ENCODE results near the gene ZBTB7C.
"Not testable (repeated sequence)": the region's sequence is repeated elsewhere in the genome, so short reads cannot be mapped to it uniquely, and the experiment has no call there.

ZBTB7C gene

DNA sequence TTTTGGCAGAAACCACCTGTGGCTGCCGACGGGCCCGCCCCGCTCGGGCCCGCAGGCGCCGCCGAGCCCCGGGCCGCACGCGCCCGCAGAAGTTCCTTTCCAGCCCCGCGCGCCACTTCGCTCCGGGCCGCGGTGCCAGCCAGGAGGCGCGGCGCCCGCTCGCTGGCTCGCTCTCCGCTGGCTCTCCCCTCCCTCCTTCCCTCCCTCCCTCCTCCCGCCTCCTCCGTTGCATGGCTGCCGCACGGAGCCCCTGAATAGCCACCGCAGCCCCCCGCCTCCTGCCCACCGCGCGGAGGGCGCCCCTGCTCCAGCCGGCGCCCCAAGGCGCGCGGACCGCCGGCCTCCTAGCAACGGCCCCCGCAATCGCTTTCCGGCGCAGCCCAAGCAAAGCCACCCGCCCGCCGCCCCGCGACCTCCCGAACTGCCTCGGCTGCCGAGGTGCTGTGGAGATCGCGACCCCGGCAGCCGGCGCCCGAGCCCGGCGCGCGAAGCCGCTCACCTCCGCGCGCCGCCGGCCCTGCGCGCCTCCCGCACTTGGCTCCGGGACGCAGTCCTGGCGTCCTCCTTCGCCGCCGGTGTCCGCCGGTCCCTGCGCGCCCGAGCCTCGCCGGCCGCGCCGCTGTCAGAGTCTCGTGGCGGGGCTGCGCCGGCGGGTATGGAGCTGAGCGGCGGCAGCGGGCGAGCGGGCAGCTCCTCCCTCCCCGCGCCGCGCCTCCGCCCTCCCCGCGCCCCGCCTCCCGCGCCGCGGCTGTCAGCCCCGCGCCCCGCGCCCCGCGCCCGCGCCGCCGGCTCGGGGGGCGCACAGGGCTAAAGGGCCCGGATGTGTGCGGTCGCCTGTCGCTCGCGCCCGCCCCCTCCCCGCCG lies at the start of gene ZBTB7C:
TSS of gene ZBTB7C (minus strand) at position 657 of the 864 bp plus-strand sequence.
- no peak for DNase-seq

DNA sequence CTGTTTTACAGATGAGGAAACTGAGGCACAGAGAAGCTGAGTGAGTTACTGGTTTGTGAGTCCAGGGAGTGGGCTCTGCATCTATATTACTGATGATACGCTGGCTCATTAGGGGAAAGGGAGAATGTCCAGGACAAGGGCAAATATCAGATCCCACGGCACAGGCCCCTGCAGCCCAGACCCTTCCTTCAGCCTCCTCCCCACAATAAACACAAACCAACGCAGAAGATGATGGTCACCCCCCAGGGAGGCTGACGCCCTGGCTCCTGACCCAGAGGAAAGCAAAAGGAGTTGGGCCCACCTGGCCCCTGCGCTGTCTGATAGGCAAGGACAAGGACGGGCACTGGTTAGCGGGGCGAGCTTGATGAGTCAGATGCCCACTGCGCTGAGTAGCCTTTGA lies 47.7 kb upstream of the ZBTB7C start:
- no peak for DNase-seq

DNA sequence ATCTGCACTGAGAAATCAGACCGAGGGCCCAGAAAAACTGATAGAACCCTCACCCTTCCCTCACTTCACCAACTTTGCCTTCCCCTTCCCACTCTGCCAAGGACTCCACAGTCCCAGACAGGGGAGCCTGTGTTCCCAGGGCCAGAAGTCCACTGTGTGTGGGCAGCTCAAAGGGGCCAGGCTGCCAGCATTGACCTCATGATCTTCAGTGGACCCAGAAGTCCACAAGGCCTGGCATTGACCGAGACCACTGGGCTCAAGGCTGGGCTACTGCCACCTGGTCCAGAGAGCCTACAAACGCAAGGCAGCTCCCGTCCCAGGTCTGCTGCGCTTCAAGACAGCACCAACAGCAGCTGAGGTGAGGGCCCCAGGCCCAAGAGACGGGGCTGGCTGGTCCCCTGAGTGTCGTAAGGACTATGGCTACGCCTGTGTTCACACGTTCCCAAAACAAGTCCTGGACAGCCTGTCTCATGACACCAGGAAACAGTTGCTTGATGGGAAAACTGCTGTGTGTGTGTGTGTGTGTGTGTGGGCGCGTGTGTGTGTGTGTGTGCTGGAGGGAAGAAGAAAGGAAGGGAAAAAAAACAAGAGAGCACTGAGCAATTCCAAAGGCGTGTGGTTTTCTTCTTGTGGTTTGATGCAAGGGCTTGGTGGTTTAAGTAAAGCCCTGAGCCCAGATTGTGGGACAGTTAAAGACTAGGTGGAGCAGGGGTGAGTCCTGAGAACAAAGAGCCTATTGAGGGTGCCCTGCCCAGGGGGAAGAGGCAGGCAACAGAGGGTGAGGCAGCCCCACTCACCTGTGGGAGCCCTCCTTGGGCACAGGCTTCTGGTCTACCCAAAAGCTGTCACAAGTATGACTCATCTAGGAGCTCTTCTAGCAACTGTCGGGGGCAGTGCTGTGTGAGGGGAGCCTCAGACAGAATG lies 46.6 kb upstream of the ZBTB7C start:
- DNase-seq, result peak; percentile 96

DNA sequence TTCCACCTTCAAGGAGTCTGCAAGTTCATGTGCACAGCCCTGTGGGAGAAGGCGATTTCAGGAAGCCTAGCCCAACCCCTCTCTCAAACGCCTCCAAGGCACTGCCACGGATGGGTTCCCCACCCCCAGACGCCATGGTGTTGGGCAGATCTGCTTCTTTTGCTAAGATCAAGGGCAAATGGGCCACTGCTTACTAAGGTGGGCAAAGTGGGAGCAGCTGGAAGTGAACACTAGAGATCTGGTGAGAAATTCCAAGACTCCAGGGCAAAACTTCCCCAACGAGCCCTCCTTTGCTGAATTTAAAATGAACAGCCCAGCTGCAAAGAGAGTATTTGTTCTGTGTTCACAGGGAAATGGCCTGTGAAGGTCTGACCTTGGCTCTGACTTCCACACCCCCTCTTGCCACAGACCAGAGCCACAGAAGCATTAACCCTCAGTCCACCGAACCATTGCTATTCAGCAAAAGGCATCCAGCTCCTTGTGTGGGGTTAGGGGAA lies 45.1 kb upstream of the ZBTB7C start:
- DNase-seq, result no peak

DNA sequence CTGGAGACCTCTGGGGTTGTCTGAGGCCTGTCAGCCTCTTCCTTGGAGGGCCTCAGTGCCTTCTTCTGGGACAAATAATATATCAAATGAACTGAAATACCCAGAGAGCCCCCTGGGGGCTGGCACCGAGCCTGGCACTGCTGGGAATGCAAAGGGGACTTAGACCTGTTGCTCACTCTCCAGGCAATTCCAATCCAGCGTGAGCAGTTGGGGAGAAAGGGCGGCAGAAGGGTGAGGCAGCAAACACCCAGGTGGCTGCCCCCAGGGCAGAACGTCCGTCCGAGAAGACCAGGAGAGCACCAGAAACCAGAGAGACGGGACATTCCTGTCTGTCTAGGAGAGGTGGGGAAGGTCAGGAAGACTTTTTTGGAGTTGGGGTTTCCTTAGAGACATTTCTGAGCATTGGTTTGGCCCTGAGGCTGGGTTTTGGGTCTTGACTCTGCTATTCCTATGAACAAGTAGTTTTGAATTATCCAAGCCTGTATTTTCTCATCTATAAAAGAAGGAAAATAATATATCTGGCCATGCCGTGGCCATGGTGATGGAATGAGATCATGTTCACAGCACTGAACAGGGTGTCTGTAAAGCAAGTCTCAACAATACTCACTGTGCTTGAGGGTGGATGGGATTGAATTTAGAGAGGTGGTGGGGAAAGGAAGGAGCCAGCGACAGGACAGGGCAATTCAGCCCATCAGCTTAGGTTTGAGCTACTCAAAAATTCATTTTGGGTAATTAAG lies 44.3 kb upstream of the ZBTB7C start:
- no peak for DNase-seq

DNA sequence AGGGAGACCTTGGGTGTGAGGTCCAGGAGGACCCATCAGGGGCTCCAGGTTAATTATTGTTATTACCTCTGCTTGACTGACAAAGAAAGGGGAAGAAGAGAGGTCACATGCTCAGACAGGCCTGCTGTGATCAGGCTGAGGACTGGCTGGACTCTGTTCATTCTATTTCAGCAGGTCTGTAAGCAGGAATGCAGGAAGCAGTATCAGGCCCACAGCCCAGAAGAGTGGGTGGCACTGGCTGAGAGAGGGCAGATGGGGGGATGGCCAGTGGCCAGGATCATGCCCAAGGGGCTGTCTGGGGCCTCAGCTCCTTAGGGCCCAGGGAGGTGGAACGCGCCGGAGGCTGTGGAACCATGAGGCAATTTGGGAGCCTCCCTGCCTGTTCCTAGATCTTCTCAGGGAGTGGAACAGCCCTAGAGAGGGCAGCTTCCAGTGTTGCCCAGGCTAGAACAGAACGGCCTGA lies 43.7 kb upstream of the ZBTB7C start:
- no peak for DNase-seq

DNA sequence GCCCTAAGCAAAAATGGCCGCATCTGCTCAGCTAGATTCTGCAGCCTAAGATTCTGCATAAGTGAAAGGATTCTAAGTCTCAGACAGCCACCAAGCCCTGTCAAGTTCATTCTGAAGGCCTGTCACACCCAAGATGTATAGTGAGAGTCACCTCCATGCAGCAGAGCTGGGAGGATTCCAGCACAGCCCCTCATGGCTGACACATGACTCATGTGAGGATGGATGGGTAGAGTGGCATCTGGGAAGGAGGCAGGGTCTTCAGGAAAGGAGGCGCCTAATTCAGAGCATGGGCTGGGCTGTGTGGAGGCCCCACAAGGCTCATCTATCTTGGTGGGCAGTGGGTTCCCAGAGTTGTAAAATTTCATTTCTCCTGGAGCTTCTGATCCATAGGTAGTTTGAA lies 41.5 kb upstream of the ZBTB7C start:
- no peak for DNase-seq

DNA sequence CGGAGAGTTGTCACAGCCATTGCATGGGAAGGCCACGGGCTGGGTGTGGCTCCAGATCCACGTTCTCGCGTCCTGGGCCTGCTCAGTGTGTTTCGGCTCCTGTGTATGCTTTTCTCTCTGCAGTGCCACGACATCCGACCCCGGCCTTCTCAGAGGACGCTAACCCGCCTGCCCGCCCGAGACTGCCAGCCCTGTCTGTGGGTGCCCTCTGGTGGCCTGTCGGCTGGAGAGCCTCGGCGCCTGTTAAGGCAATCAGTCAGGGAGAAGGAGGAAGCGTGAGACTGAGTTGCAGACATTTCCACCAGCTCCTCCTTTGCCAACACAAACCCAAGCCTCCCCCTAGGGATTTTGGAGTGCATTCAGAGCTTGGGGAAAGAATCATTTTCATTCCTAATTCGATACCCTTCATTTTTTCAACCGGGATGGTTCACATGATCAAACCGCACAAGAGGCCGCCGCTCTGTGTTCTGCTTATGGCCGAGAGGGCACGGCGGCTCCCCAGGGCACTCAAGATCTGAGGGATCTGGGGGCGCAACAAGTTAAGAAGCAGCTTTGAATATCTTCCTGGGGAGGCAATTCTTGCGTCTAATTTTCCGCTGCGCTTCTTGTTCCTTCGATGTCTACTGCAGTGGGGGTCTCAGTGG lies 37.5 kb upstream of the ZBTB7C start:
- peak; percentile 72 for DNase-seq

DNA sequence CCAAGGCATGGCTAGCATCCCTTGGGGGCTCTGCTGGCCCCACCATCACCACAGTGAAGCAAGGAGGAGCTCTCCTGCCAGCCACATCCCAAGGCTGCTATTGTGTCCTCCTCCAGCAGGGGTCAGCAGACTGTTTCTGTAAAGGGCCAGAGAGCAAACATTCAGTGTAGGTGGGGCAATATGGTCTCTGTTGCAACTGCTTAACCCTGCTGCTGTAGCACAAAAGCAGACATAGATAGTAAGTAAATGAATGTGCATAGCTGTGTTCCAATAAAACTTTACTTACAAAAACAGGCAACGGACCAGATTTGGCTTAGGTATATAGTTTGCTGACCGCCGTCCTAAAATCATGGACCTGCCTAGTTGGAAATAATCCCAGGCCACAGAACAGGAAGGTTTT lies 36.4 kb upstream of the ZBTB7C start:
- peak; percentile 78 for DNase-seq

DNA sequence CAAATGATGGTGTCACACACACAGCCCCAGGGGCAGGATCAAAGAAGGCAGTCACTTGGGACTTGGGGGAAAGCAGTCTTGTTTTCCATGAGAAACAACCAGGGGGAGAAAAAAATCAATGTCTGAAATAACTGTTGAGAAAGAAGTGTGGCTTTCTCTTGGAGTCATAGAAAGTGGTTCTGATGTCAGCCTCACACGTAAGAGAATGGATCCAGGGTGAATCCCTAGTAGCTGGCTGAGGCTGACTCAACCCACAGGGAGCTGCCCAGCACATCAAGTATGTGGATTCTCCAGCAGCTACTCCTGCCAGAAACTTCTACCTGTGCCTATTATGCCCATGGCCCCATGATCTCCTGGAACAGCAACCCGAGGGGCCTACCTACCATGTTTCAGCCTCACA lies 33.6 kb upstream of the ZBTB7C start:
- DNase-seq, result no peak

DNA sequence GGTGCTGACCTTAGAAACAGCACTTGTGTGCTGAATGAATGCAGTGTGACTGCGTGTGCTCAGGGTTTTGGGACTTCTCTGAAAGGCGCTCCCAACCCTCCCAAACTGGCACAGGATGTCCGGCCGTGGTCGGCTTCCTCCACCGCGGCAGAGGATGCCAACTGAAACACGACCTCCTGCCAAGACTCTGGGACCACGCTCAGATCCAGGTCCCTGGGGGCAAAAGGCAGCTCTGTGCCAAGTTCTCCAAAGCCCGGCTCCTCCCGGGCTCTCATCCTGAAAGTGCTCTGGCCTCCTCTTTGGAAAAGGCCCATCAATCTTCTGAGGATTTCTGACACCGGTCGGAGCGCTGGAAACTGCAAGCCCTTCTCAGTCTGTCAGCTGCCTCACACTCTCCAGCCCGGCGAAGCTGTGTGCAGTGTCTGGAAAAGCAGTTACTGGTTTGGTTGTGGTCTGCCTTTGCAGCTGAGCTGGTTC lies 32.3 kb upstream of the ZBTB7C start:
- peak; percentile 20 for DNase-seq

DNA sequence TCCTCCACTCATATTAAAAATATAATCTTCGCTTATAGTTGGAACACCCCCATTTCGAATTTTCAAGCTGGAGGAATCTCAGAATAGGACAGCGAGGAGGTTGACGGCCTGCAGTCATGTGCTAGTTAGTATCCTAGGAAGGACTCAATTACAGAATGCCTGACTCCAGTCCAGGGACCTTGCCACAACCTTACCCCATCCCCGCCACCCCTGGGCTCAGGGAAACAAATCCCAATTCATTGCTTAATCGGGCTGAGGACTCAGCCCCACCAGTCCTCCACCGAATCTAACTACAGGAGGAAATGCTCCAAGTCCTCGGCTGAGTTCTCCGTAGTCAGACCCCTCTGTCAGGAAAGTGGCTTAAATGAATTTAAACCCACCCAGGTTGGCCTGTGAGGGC lies 31.7 kb upstream of the ZBTB7C start:
- DNase-seq, result no peak

DNA sequence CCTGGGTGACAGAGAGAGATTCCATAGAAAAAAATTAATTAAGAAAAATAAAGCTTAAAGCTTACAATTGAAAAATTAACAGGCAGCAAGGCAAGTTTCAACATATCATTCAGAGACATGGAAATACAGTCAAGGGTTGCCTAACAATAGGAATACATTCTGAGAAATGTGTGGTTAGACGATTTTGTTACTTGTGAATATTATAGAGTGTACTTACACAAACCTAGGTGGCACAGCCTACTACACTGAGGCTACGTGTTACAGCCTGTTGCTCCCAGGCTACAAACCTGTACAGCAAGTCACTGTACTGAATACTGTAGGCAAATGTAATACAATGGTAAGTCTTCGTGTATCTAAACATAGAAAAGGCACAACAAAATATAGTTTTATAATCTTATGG lies 27.7 kb upstream of the ZBTB7C start:
- DNase-seq, result no peak

DNA sequence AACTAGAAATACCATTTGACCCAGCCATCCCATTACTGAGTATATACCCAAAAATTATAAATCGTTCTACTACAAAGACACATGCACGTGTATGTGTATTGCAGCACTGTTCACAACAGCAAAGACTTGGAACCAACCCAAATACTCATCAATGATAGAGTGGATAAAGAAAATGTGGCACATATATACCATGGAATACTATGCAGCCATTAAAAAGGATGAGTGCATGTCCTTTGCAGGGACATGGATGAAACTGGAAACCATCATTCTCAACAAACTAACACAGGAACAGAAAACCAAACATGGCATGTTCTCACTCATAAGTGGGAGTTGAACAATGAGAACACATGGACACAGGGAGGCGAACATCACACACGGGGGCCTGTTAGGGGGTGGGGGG lies 25.2 kb upstream of the ZBTB7C start:
- DNase-seq, result not testable (repeated sequence)

DNA sequence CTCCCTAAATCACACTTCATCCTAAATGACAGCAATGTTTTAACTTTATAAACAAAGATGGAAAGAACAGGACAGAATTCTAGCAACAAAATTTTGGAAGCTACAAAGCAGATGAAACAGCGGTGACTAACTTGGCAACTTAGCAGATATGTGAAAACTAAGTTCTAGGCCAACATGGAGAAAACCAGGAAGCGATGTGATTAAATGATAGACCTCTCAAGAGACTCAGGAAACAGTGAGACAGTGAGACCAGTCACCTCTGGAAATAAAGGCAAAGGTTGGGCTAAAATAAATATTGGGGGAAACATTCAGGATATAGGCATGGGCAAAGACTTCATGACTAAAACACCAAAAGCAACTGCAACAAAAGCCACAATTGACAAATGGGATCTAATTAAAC lies 24.4 kb upstream of the ZBTB7C start:
- no peak for DNase-seq

DNA sequence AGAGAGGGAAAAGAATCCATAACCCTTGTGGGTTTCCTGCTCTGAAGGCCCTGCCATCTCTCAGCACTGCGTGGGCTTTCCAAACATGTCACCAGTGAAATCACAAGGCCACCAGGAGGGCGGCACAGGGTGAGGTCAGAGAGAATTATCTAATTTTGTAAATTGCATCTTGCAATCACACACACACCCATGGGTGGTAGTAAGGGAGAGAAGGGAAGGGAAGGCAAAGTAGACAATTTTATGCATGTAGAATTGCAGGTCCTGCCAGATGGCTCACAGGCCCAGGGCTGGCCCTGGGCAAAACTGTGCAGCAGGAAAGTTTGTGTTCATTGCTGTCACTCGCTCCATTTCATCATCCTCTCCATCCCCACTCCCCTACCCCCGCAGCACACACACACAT lies 21.0 kb upstream of the ZBTB7C start:
- DNase-seq, result no peak

DNA sequence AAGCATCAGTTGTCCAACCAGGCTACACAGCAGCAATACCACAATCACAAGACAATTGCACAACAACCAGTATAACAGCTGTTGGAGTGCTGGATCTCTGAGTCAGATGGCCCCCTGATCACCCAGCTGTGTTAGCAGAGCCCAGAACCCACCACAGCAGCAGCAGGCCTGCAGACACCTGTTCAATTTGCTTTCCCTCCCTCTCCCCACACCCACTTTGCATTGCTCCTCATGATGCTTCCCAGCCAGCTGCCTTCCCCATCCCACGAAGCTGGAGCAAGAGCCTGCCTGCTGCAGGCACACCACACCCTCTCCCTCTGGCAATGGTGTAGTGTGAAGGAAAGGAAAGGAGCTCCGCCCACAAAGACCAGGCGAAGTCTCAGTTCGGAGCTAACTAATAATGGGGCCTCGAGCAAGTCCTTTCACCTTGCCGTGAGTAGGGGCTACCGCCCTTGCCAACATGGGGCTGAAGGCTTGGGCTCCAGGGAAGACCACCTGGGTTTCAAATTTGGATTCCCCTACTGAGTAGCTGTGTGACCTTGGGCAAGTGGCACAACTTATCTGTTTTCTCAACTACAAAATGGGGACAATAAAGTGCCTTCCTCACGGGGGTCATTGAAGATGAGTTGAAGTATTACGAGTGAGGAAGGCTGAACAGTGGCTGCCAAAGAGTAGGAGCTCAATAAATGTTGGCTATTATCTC lies 19.4 kb upstream of the ZBTB7C start:
- DNase-seq, result no peak

DNA sequence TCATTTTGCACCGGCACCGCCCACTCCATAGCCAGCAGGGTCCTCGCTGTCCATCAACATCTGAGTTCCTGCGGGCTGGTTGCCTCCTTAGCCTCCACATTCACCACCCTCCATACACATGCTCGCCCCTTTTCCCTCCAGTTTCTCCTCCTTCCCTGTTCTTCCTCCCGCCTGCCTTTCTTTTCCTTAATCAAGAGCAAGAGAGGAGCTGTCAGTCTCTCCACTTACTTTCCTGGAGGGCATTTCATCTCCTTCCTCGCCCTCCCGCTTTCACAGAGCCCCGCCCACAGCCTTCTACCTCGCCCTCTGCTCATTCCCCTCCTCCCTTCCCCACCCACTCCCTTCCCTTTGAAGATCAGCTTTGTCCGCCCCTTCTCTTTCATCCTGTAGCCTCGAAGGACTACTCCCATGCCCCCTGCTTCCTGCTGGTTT lies 13.8 kb upstream of the ZBTB7C start:
- DNase-seq, result no peak

DNA sequence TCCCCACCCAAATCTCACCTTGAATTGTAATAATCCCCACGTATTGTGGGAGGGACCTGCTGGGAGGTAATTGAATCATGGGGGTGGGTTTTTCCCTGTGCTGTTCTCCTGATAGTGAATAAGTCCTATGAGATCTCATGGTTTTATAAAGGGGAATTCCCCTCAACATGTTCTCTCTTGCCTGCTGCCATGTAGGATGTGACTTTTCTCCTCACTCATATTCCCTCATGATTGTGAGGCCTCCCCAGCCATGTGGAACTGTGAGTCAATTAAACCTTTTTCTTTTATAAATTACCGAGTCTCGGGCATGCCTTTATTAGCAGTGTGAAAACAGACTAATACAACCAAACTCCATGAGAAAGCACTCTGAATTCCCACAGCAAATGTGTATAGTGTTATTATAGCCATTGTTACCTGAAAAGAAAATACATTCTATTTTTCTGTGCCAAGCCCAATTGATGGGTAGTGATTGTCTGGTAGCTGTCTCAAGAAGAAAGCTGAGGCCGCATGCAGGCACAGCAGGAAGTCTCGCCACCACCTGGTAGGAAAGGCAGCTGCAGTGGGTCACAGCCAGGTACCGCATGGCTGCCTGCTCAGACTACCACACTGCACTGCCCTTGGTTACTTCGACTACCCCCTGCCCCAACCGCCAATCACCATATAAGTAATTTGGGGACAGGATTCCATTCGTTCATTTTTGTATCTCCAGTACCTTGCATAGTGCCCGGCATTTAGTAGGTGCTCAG lies 10.3 kb upstream of the ZBTB7C start:
- no peak for DNase-seq

DNA sequence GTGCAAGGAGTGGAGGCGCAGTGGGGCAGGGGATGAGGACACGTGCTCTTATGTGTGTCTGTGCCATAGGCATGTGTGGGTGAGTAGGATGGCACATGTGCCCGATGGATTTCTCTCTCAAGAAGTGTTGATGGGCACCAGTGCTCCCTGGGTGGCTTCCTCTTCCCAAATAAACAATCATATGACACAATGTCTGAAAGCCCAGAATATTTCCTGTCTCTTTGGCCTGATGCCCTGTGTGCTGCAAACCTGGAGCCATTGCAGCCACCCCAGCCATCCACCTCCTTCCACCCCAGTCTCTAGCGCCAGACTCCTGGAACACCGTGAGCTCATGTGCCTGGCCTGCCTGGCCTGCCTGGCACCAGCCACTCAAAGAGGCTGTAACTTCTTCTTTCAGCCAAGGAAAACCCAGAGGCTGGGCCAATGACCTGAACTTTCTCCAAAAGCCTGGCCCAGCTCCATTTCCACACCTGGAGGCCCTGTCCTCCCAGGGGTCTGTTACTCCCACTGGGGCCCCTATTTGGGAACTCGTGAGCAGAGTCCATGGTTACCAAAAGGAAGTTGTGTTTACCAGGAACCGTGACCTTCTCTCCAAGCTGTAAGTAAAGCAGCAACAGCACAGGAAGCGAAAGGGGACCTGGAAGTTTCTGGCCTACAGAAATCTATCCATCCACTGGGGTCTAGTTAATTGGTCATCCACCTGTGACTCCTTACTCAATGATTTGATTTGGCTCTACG lies 9.5 kb upstream of the ZBTB7C start:
- DNase-seq, result no peak
